ENCODE results near the gene TXNL4A.

TXNL4A gene

DNA sequence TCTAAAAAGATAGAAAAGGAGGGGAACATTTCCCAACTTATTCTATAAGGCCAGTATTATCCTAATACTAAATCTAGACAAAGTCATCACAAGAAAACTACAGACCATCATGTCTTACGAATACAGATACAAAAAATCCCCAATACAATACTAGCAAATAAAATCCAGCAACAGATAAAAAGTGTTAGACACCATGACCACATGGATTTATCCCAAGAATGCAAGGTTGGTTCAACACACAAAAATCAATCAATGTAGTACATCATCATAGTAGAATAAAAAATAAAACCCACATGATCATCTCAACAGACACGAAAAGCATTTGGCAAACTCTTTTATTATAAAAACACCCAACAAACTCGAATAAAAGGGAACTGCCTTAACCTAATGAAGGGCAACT is 55.5 kb downstream of the TXNL4A start:
- DNase-seq = no peak

DNA sequence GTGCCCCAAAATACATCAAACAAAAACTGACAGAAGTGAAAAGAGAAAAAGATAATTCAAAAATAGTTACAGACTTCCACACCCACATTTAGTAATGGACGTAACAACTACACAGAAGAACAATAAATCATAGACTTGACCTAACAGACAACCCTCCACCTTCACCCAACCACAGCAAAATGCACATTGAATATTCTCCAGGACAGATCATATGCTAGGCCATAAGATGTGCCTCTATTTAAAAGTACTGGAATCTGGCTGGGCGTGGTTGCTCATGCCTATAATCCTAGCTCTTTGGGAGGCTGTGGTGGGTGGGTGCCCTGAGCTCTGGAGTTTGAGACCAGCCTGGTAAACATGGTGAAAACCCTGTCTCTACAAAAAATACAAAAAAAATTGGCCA is 56.9 kb downstream of the TXNL4A start:
- no peak for DNase-seq

- DNase-seq = no peak
Observed at GRCh38 chr18:79930020-79930642, 58.2 kb downstream of the TXNL4A start.

DNA sequence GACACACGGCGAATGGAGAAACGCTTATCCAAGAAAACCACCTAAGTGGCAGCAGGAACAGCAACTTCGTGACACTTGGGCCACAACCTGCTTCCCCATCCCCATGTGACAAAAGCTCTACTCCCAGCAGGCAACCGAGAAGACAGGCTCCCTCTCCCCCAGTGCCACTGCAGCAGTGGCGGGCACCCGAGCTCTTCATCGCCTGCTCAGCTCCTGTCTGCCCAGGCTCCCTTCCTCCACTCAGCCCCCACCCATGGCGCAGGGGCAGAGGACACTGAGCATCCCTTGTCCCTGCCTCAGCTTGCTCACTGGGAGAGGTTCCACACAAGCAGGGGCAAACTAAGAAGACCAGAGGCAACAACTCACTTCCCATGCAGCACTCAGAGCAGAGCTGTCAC is 59.8 kb downstream of the TXNL4A start:
- DNase-seq = no peak

GRCh38 chr18:79927607-79928562 is 60.5 kb downstream of the TXNL4A start:
- no peak for DNase-seq

DNA sequence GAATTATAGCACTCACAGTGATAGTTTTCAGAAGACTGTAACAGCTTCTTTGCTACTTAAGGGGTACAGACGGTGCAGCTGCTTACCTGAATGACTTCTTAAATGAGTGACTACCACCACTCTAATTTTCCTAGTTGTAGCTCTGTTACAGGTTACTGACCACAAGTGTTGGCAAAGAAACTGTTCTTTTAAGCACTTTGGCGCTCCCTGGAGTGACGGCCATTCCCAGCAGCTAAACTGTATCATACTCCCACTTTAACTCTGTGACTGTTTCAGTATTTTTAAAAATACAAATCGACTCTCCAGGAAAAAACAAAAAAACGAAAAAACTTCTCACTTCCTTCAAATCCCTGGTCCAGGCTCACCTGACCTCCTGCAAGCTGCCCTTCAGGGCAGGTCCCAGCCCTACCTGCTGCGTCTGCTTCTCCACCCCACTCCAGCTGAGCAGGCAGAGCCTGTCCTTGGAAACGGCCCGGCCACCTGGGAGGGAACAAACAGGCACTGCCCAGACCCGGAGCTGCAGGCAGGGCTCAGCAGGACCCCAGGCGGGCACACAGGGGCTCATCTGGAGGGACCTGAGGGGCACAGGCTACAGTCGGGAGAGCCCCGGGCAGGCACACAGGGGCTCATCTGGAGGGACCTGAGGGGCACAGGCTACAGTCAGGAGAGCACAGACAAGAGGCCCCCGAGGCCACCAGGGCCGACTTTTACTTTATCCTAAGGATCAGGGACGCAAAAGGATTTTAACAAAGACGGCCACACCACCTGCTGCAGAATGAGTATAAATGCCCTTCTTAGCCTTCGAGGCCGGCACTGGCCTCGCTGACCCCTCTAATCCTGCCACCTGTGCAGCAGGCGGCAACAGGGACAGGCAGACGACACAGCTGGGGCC is 61.4 kb downstream of the TXNL4A start:
- DNase-seq = no peak

DNA sequence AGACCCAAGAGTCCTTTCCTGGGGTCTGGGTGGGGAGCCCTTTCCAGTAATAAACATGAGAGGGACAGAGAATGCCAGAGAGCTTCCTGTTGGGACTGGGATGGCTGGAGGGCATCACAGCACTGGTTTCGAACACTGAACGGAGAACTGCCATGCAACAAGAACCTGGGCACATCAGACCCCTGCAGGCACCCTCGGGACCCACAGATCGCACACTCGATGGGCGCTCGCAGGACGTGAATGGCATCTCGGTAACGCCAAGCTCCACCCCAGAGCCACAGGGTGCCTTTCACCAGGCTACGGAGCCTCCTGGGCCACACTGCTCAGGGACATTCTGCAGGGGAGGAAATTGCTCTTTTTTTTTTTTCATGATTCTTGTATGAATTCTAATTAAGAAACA is 62.1 kb downstream of the TXNL4A start:
- no peak for DNase-seq

DNA sequence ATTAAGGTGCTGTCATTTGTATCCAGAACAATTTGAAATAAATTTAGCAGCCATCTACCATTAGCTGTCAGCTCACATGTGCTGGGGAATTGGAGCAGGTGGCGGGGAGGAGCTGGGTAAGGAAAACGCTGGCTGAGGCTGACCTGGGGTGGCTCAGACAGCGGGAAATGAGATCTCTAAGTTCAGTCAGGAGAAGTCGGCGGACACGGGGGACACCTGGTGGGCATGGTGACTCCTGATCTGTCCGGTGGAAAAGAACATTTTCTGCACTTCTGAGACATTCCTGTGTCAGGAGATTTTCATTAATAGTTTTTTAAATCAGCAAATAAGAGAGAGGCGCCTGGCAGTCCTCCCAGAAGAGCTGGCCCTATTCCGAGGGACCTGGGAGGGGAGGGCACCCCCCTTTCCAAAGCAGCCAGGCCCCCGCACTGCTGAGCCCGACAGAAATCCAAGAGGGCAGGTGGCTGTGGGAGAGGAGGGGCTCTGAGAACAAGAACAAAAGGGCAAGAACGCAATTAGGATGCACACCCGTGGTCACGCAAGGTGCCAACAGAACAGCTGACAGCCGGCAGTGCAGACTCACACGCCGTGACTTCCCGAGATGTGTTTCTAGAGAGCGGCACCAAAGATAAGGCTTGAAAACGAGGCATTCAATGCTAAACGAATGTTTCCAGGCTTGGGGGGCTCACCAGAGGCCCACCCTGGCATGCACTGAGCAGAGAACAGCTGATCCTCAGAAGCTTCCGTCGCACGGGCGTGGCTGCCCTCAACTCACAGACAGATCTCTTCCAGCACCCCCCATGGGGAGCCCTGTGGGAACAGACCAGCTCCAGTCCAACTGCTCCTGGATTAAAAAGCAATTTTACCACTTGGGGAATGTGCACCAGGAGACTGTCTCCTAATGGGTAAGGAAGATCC is 63.3 kb downstream of the TXNL4A start:
- no peak for DNase-seq

- no peak for DNase-seq
Observed at GRCh38 chr18:79923896-79924585, 64.3 kb downstream of the TXNL4A start.

GRCh38 chr18:79922971-79923411 is 65.4 kb downstream of the TXNL4A start:
- no peak for DNase-seq

- no peak for DNase-seq
Observed at GRCh38 chr18:79921984-79922965, 66.1 kb downstream of the TXNL4A start.

Measured in NCI-H774 (cell line).